ENCODE results near the gene UBA3. TPM values are rescaled to one million over a fixed set of nuclear protein-coding genes. Genes with fewer than 3 reads are reported as not detected.

UBA3 gene
- total RNA-seq, 1 donor: 77.1 TPM

- Histone ChIP-seq H3K4me3 (ENCODE audit: insufficient read depth, low read length) (no peak overlapping the region), H3K36me3 (ENCODE audit: insufficient read depth, low read length) (peaks cover 84% of the 10 kb centered on the region), H3K9me3 (ENCODE audit: low read depth, low read length) (no peaks in the 10 kb centered on the region), H3K27me3 (ENCODE audit: insufficient read depth, low read length) (no peaks in the 10 kb centered on the region), H3K79me2 (ENCODE audit: insufficient read depth, low read length) (peaks cover 24% of the 10 kb centered on the region), H3K27ac (ENCODE audit: low read depth, low read length) (peak overlapping the region; percentile 91), H4K20me1 (ENCODE audit: insufficient read depth, low read length) (no peaks in the 10 kb centered on the region), H3K4me2 (ENCODE audit: insufficient read depth, low read length) (peak overlapping the region; percentile 60), H3K4me1 (ENCODE audit: insufficient read depth, low read length) (peaks cover 25% of the 10 kb centered on the region), H2AFZ (ENCODE audit: low read length) (no peak overlapping the region)
- no peak for TF ChIP-seq CTCF (IDR thresholded peaks at IDR 0.05; ENCODE audit: extremely low read depth, low read depth, low read length)
- peak; percentile 38 for DNase-seq (ENCODE audit: insufficient read length, low spot score, missing footprints)
These were observed 46.7 kb downstream of the UBA3 start for GRCh38 chr3:69033470-69033869.

- no peaks in the 10 kb centered on the region for H3K27me3 ChIP-seq (ENCODE audit: insufficient read depth, low read length)
- peak overlapping the region; percentile 91 for H3K27ac ChIP-seq (ENCODE audit: low read depth, low read length)
- no peak overlapping the region for H3K4me2 ChIP-seq (ENCODE audit: insufficient read depth, low read length)
- H3K9me3 ChIP-seq (ENCODE audit: low read depth, low read length): no peaks in the 10 kb centered on the region
- H3K4me1 ChIP-seq (ENCODE audit: insufficient read depth, low read length): peaks cover 25% of the 10 kb centered on the region
- no peaks in the 10 kb centered on the region for H4K20me1 ChIP-seq (ENCODE audit: insufficient read depth, low read length)
- peaks cover 20% of the 10 kb centered on the region for H3K79me2 ChIP-seq (ENCODE audit: insufficient read depth, low read length)
- H3K4me3 ChIP-seq (ENCODE audit: insufficient read depth, low read length): no peak overlapping the region
- no peak for DNase-seq (ENCODE audit: insufficient read length, low spot score, missing footprints)
- no peak for TF ChIP-seq CTCF (IDR thresholded peaks at IDR 0.05; ENCODE audit: extremely low read depth, low read depth, low read length)
- H3K36me3 ChIP-seq (ENCODE audit: insufficient read depth, low read length): peaks cover 84% of the 10 kb centered on the region
- H2AFZ ChIP-seq (ENCODE audit: low read length): no peak overlapping the region
These were observed 47.4 kb downstream of the UBA3 start for GRCh38 chr3:69032737-69033136.

GRCh38 chr3:69032142-69032541, 48.0 kb downstream of the UBA3 start:
- H4K20me1 ChIP-seq (ENCODE audit: insufficient read depth, low read length): no peaks in the 10 kb centered on the region
- H3K4me1 ChIP-seq (ENCODE audit: insufficient read depth, low read length): peaks cover 25% of the 10 kb centered on the region
- no peak overlapping the region for H2AFZ ChIP-seq (ENCODE audit: low read length)
- peaks cover 88% of the 10 kb centered on the region for H3K36me3 ChIP-seq (ENCODE audit: insufficient read depth, low read length)
- peak overlapping the region; percentile 21 for H3K4me2 ChIP-seq (ENCODE audit: insufficient read depth, low read length)
- no peak overlapping the region for H3K4me3 ChIP-seq (ENCODE audit: insufficient read depth, low read length)
- no peaks in the 10 kb centered on the region for H3K27me3 ChIP-seq (ENCODE audit: insufficient read depth, low read length)
- no peak for TF ChIP-seq CTCF (IDR thresholded peaks at IDR 0.05; ENCODE audit: extremely low read depth, low read depth, low read length)
- peaks cover 20% of the 10 kb centered on the region for H3K79me2 ChIP-seq (ENCODE audit: insufficient read depth, low read length)
- peak overlapping the region; percentile 91 for H3K27ac ChIP-seq (ENCODE audit: low read depth, low read length)
- peak; percentile 75 for DNase-seq (ENCODE audit: insufficient read length, low spot score, missing footprints)
- no peaks in the 10 kb centered on the region for H3K9me3 ChIP-seq (ENCODE audit: low read depth, low read length)

GRCh38 chr3:69031635-69032034, 48.5 kb downstream of the UBA3 start:
- Histone ChIP-seq H3K4me1 (ENCODE audit: insufficient read depth, low read length) (peaks cover 25% of the 10 kb centered on the region), H2AFZ (ENCODE audit: low read length) (no peak overlapping the region), H3K4me2 (ENCODE audit: insufficient read depth, low read length) (peak overlapping the region; percentile 21), H3K27me3 (ENCODE audit: insufficient read depth, low read length) (no peaks in the 10 kb centered on the region), H3K36me3 (ENCODE audit: insufficient read depth, low read length) (peaks cover 87% of the 10 kb centered on the region), H3K79me2 (ENCODE audit: insufficient read depth, low read length) (peaks cover 20% of the 10 kb centered on the region), H3K27ac (ENCODE audit: low read depth, low read length) (peak overlapping the region; percentile 91), H4K20me1 (ENCODE audit: insufficient read depth, low read length) (no peaks in the 10 kb centered on the region), H3K4me3 (ENCODE audit: insufficient read depth, low read length) (no peak overlapping the region), H3K9me3 (ENCODE audit: low read depth, low read length) (no peaks in the 10 kb centered on the region)
- TF ChIP-seq CTCF (IDR thresholded peaks at IDR 0.05; ENCODE audit: extremely low read depth, low read depth, low read length): no peak
- no peak for DNase-seq (ENCODE audit: insufficient read length, low spot score, missing footprints)
